NCI-H2107 (cell line): Measurements from ENCODE around the gene COX4I1.
"Not testable (repeated sequence)": the region's sequence is repeated elsewhere in the genome, so short reads cannot be mapped to it uniquely, and the experiment has no call there.

ENCODE experiments used
- DNase-seq: peaks from one replicate; lab custom pipeline; 2025; lab: John Stamatoyannopoulos, UW

COX4I1 gene

DNA sequence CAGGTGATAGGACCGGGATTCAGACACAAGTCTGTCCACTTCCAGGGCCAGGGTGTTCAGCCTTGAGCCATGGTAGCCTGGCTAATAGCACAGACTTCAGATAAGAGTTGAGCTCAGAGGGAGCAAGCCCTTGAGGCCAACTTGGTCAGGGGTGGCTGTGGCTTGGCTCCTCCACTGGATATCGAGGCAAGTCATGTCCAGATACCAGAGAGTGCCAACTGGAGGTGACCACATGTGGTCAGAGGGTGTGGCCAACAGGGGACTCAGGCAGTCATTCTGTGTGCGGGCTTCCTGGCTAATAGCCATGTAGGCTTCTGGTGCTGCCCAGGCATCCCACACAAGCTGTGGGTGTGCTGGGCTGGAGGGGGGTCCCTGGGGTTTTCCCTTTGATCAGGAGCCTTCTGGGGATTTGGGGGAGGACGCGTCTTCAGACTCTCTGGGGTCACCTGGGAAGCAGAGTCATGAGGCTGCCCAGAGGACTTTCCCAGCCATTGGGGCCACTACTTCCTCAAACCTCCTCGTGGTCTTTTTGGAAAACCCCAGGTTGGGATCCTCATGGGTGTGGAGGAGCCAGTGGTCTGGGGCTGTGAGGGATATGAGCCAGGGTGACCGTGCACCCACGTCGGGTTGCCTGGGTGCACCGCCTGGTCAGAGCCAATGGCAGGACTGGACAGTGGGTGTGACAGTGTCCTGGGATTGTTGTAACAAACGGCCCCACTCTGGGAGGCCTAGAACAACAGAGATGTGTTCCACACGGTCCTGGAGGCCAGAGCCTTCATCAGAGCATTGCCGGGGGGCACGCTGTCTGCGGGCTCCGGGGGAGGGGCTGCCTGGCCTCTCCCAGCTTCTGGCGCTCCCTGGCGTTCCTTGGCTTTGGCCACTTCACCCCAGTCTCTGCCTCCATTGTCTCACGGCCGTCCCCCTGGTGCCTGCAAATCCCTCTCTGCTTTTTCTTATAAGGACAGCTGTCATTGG, 25.0 kb downstream of the COX4I1 start:
- no peak for DNase-seq

DNA sequence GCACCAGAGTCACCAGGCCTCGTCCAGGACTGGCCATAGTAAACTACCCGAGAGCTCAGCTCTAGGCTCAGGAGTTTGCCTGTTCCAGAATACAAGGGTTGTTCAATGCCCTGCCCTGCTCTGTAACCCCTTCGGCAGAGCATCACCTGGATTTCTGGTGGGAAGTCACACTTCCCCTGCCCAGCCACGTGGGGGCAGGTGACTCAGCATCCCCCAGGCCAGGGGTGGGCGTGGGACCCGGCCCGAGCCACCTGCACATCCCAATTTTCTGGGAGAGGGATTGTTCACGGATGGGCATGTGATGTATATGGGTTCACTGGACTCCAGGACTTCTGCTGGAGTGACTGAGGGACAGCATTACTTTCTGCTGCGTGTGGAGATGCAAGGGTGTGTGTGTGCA, 25.8 kb downstream of the COX4I1 start:
- DNase-seq = no peak

DNA sequence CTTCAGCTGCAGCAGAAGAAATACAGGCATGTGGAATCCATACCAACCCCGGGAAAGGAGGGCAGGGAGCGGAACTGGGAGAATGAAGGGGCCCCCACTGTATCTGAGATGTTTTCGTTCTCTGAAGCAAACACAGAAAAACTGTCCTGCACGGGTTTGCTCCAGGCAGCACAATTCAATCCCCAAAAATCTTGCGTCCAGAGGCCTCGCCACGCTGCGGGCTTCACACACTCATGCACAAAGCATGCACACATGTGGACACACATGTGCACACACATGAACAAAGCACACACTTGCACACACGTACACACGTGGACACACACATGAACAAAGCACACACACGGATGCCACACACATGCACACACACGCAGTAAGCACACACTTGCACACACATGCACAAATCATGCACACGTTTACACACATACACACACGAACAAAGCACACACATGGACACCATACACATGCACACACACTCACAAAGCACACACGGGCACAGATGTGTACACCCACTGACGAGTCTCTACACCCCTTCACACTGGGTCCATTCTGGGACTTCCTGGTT, 27.3 kb downstream of the COX4I1 start:
- no peak for DNase-seq

DNA sequence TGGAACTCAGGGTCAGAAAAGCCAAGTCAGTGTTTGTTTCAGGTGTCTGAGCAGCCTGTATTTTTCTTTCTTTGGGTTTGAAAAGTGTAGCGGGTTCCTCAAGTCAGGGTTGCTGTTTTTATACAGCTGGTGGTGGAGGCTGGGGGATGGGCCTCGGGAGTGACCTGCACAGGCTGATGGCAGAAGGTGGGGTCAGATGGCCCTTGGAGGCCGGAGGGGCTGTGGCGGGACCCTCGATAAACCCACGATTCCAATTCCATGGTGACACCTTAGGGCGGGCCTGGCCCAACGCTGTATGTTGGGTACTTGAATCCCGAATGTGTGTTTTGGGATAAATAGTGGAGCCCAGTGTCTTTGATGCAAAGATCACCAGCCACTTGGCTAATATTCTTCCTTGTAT, 28.7 kb downstream of the COX4I1 start:
- no peak for DNase-seq

DNA sequence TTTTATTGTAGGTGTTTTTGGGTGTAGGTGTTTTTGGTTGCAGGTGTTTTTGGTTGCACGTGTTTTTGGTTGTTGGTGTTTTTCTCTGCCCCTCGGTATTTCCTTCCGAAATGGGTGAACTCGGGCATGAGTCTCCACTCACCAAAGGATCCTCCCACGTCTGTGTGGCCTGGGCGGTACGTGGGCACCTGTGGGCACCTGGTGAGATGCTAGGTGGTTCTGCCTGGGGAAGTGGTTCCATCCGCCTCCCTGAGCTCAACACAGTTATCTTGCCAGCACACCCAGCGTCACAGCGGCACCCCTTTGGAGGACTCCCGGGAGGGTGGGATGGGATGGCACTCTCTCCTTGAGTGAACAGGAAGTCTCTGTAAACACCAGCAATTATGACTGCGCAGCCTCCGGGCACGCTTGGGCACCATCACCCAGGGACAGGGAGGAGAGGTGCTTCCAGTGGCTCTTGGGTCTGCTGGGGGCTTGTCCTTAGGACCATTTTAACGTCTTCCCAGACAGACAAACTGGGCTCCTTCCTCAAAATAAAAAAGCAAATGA, 29.8 kb downstream of the COX4I1 start:
- no peak for DNase-seq

DNA sequence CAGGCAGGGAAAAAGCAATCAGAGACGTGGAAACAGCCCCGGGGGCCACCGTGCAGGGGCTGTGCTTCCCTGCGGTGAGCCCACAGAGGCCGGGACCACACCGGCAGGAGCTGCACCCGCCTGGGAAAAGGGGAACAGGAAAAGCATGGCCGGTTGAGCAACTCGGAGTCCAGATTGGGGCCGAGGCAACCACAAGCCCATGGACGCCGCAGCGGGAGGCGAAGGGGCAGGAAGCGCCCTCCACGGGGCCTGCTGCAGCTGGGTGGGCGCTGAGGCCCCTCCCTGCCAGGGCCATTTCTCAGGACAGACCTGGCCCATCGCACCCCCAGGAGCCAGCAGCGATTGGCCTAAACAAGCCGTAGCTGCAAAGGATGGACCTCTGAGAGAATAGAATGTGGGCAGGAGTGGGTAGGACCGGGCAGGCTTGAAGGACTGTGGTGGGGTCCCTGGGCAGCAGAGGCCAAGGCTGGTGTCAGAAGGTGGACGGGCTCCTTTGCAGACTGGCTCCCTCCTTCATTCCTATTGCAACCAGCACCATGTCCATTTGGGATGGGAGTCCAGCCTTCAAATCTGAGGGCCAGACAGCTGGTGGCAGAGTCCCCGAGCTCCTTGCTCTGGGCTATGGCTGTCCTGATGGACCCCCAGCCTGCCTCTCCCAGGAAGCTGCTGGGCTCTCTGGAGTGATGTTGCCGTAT, 30.4 kb downstream of the COX4I1 start:
- no peak for DNase-seq

DNA sequence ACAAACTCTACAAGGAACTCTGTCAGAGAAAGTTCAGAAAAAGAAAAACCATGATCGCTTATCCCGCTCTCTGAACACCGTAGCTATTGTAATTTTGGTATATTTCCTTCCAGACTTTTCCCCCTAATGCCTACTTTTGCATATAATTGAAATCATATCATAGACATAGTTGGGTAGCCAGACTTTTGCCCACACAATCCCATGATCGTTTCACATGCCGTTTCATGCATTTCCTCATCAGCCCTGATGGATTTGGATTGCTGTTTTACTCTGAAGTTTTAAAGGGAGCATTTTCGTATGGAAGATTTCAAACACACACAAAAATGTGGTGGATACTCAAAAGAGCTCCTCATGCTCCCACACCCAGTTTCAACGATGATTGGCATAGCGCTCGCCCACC, 31.3 kb downstream of the COX4I1 start:
- no peak for DNase-seq

DNA sequence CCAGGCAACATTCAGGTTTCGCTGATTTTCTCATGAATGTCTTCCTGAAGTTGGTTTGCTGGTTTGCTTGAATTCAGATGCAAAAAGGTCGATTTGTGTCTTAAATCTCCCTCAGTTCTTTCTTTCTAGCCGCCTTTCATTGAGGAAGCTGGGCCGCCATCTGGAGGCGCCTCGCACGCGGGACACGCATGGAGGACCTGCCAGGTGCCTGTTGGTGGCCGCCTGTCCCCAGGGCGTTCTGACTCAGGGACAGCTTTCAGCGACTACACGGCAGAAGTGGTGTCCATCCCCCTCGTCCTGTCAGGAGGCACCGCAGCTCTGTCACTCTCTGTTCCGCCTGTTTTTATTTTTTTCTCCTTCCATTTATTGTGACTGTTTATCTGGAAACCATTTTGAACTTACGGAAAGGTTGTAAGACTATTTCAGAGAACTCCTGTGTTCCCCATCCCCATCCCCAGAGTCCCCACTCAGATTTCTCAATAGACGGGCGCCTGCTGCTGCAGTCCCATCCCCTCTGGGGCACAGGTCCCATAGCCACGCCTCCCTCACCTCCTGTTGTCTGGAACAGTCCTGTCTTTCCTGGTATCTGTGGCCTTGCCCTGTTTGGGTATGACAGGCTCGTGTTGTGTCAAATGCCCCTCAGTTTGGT, 33.2 kb downstream of the COX4I1 start:
- DNase-seq = no peak

DNA sequence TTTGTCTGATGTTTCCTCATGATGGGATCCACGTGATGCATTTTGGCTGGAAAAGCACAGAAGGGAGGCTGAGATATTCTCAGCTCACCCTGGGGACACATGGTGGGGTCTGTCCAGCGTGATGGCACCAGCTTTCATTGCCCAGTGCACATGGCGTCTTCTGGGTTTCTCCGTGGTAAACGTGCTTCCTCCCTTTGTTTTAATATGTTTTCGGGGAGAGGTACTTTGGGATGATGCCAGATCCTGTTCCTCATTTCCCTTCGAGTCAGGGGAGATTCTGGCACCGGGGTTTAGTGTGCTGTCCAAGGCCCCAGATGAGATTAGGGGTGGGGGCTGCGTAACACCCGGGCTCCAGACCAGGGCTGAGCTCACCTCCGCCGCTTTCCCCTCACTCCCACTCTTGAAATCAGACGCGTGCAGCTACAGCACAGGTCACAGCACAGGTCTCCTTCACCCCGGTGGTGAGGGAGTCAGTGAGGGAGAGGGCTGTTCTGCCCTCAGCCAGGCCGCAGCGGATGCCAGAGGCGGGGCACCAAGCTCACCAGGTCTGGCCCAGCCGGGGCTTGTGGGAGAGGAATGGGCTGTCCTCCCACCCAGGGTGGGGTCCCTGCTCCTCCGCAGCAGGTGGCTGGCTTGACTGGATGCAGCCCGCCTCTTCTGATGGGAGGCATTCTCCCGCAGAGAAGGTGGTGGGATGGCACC, 33.9 kb downstream of the COX4I1 start:
- no peak for DNase-seq

DNA sequence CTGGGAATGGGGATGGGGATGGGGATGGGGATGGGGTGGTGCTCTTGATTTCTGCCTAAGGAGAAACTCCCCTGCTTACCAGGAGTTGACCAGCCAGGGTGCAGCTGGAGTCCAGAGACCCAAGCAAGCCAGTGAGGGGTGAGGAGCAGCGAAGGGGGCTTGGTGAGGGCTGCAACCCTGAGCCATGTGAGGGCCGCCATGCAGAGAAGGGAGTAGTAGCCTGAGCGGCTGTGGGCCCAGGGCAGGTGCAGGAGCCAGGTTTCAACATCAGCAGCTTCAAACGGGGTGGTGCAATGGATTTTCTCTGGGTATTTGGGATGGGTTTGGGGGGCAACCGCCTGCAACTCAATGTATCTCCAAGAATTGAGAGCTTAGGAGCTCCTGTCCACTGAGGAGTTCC, 35.2 kb downstream of the COX4I1 start:
- DNase-seq = no peak

DNA sequence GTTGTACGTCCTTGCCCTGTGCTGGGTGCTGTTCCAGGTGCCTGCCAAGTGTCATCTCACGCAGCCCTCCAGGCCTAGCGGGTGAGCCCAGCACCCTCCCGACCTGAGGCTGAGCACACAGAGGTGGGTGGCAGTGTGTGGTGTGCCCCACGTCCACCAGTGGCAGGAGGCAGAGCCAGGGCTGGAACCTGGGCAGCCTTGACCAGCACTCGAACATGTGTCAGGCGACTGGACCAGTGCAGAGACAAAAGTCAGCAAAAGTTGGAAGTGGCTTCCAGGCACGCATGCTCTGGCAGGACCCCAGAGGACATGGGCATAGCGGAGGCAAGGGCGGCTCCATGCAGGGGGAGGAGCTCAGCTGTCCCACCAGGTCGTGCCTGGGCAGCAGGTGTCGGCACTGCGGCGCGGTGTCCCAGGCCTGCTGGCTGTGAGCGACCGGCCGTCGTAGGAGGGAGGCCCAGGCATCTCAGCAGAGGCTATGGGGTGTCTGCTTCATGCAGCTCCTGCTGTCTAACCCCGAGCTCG, 35.8 kb downstream of the COX4I1 start:
- no peak for DNase-seq

DNA sequence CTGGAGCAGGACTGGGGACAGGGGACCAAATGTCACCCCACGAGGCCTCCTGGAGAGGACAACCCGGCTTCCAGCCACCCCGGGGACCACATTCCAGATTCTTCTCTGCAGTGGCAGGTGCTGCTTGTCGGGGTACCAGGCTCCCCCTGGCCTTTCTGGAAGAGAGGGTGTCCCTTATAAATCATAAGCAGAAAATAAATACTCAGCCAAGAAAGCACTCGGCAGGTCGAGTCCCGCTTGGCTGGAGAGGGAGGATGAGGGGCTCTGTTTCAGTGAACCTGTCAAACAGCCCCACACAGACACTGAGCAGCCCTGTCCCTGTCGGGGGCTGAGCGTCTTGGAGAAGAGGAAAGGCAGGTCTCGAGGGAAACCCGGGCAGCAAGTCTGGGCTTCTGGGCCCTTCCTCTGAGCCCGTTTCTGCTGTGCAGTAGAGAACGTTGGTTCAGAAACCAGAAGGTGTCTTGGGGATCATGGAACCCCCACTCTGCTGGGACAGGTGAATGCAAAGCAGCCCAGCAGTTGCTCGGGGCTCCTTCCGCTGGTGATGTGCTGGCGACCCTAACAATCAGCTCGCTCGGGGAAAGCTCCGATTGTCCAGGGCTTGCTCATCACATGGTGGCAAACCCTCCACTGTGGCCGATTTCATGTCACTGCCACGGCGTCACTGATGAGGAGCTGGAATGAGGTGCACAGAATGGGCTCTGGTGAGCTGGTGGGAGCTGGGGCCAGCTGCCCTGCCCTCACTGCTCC, 36.6 kb downstream of the COX4I1 start:
- DNase-seq = no peak

DNA sequence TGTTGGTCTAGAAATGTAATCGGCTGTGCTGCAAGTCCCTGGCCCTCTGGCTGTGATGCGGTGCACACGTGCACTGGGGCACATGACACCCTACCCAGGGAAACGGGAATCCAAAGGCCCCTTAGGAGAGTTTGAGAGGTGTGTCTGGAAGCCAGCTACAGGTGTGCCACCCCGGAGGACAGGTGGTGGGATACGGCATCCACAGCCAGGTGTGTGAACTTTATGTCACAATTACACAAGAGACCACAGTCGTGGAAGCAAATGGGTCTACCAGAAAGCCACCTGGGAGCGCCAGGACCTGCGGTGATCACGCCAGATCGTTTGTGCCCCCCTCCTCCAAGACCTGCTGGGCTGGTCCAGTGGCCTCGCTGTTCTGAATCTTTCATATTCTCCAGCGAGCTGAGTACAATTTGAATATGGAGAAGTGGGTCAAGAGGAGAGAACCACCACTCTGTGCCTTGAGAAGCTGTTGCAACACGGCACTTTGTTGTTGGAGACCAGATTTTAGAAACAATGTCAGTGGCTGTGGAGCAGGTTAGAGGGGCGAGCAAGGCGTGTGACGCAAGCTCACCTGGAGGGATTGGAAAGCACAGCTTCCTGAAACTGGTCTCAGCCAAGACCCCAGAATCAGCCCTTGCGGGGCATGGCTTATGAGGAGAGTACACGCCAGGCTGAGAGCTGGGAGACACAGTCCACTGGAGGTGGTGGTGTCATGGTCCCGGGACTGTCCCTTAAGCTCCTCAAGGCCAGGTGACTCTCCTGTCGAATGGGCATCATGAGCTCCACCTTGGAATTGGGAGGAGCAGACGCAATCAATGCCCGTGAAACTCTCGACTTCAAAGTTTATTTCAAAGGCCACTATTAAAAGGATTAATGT, 37.4 kb downstream of the COX4I1 start:
- DNase-seq = no peak

DNA sequence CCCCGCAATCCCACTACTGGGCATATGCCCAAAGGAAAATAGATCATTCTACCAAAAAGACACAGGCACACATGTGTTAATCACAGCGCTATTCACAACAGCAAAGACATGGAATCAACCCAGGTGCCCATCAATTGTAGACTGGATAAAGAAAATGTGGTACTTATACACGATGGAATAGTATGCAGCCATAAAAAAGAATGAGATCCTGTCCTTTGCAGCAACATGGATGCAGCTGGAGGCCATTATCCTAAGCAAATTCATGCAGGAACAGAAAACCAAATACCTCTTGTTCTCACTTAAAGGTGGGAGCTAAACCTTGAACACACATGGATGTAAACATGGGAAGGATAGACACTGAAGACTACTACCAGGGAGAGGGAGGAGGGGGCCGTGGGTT, 38.2 kb downstream of the COX4I1 start:
- not testable (repeated sequence) for DNase-seq

DNA sequence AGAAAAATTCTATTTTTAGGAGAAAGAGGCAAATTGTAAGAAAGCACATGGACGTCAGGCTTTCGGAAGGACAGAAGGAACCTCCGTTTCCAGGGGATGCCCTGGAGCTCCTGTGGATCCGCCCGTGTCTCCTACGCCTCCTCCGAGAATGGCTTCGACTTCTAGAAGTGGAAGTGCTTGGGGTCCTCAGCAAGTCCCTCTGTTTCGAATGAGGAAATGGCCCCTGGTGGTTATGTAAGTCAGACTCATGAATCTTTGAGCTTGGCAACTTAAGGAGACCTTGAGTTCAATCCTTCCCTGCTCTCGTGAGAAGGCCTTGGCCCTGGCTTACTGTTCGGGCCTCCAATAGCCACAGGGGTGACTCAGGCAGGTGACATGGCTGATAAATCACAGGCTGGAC, 38.9 kb downstream of the COX4I1 start:
- DNase-seq = no peak

DNA sequence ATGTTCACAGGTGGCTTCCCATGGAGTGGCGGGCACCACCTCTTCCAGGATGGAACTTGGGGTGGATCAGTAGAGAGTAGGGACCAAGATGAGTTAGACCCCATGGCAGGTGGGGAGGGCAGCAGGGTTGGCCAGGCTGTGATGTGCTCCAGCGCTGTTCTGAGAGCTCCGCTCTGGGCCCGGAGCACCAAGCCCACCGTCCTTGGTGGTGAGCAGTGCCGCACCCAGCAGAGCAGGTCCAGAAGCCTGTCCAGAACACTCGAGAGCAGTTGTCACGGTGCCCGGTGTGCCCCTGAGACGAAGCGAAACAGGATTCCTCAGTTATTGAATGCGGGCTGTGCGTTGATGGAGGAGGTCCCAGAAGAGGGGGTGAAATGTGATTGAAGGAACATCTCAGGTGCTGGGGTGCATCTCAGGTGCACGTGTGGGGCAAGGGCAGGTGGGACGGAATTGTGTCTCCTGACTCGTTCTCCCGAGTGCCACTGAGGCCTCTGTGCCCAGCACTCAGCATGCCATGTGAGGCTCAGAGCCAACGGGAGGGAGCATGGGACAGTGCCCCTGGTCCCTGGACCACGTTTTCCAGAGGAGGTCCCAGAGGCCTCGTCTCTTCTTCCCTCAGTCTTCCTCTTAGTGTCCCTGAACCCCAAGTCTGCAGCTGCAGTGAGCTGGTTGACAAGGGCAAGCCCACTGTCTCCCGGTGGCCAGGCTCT, 39.5 kb downstream of the COX4I1 start:
- no peak for DNase-seq

DNA sequence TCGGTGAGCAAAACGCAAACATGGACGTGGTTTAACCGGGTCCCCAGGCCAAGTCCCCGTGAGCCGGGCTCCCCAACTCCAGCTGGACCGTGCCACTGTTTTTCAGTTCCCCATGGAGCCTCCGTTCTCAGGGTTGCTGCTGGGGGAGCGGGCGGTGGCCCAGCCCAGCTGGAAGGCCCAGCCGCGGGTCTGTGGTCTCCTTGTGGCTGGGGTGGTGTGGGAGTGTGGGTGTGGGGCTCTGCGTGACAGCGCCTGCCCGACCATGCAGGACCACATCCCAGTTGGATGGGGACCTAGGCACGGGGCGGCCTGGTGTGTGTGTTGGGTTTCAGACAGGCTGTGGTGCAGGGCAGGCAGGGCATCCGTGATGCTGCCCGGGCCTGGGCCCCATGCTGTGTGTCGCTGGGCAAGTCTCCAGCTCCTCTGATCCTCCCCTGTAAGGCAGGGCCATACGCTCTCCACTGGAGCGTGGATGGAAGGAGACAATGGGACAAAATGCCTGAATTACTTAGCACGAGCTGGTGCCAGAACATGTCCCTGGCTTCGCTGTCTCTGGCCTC, 40.3 kb downstream of the COX4I1 start:
- DNase-seq = no peak

DNA sequence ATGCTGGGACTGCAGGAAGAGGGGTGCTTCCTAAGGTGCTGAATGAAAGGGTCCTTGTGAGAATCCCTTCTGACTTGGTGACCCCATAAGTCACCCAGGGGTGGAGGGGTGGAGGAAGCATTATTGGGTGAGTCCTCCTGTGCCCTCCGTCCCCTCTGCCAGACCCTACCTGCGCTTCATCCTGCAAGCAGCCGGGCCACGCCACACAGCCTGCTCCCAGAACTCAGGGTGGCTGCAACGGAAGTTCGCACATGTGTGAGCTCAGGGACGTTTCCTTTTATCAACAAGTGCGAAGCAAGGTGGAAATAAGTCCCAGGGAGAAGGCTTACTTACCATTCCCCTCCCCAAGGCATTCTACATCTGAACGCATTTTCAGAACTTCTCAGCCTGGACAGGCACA, 40.9 kb downstream of the COX4I1 start:
- DNase-seq = no peak

DNA sequence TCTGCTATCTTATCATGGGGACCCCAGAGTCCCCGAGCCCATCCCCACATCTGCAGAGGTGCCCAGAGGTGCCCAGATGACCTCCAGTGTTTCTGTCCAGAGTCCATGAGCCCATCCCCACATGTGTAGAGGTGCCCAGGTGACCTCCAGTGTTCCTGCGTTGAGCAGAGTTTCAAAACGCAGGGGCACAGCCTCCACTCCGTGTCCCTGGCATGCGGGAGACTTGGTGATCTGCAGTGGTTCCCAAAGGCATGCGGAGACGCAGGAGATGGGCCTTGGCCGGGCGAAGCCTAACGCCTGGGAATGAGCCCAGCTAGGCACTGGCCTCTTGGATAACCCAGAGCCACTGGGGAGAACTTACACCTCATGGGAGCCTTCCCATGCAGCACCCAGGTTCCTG, 41.3 kb downstream of the COX4I1 start:
- no peak for DNase-seq
